Measurements from ENCODE around the gene ARHGAP4. TPM values are rescaled to one million over a fixed set of nuclear protein-coding genes. Genes with fewer than 3 reads are reported as not detected.

ARHGAP4 gene
- total RNA-seq, 4 donors from 2014 or later = 44.9 to 52.4 (median 49.9) TPM

- peak; percentile 46 for DNase-seq
- peak overlapping the region; percentile 94 to 100 (median 98) for H3K27ac ChIP-seq
- H3K4me1 ChIP-seq = peaks cover 11 to 47% (median 39%) of the 10 kb centered on the region in 4 donors
- no peaks in the 10 kb centered on the region for H3K36me3 ChIP-seq
- TF ChIP-seq CTCF (IDR thresholded peaks at IDR 0.05) (no peak), EP300 (IDR thresholded peaks at IDR 0.05; ENCODE audit: low read depth) (no peak), POLR2A (IDR thresholded peaks at IDR 0.05) (no peak), POLR2AphosphoS5 (IDR thresholded peaks at IDR 0.05) (no peak)
- peak overlapping the region in 3 of 4 donors; percentile 63 to 91 (median 83) for H3K4me3 ChIP-seq
- whole genome bisulfite sequencing, 2 donors (ENCODE audit: low coverage in 1 of 2) = 49% methylated on average over 12 of the region's 12 CpGs; no CpG with 5 or more reads in 1 of the 2 donors
- intact Hi-C loops (cut with DNase I; ENCODE audit: low total_unique reads) (no loop called here), in situ Hi-C loops (cut with MboI; ENCODE audit: low pct_ligation_motif_present in 1 of 4, low pct_unique_long_range_greater_than_20kb in 1 of 4, low sequenced_read_pairs in 3 of 4) (loop anchor here in 2 of 4 donors (25.0 kb wide), 2 partner anchors 206 to 569 kb away; partner anchors contain the start of genes G6PD (in 1 of the 2), IKBKG (in 1 of the 2) and PLXNB3 (in 1 of the 2))
- no peaks in the 10 kb centered on the region for H3K27me3 ChIP-seq
- no peaks in the 10 kb centered on the region for H3K9me3 ChIP-seq
Observed at GRCh38 chrX:153968754-153969124, 42.7 kb upstream of the ARHGAP4 start.

GRCh38 chrX:153968255-153968654 lies 42.2 kb upstream of the ARHGAP4 start:
- peak overlapping the region in 1 of 4 donors; percentile 91 for H3K4me3 ChIP-seq
- no peak for DNase-seq
- TF ChIP-seq POLR2A (IDR thresholded peaks at IDR 0.05) = no peak
- no peak for TF ChIP-seq CTCF (IDR thresholded peaks at IDR 0.05)
- no peak for TF ChIP-seq POLR2AphosphoS5 (IDR thresholded peaks at IDR 0.05)
- TF ChIP-seq EP300 (IDR thresholded peaks at IDR 0.05; ENCODE audit: low read depth) = no peak
- peak overlapping the region; percentile 94 to 100 (median 98) for H3K27ac ChIP-seq
- H3K36me3 ChIP-seq = no peaks in the 10 kb centered on the region
- no peaks in the 10 kb centered on the region for H3K9me3 ChIP-seq
- 60% methylated on average over 9 of the region's 9 CpGs; no CpG with 5 or more reads in 1 of the 2 donors for WGBS, 2 donors (ENCODE audit: low coverage in 1 of 2)
- H3K4me1 ChIP-seq = peaks cover 11 to 42% (median 34%) of the 10 kb centered on the region in 4 donors
- H3K27me3 ChIP-seq = no peaks in the 10 kb centered on the region
- in situ Hi-C loops (cut with MboI; ENCODE audit: low pct_ligation_motif_present in 1 of 4, low pct_unique_long_range_greater_than_20kb in 1 of 4, low sequenced_read_pairs in 3 of 4) (loop anchor here in 2 of 4 donors (25.0 kb wide), 2 partner anchors 206 to 569 kb away; partner anchors contain the start of genes G6PD (in 1 of the 2), IKBKG (in 1 of the 2) and PLXNB3 (in 1 of the 2)), intact Hi-C loops (cut with DNase I; ENCODE audit: low total_unique reads) (no loop called here)

GRCh38 chrX:153967536-153968224 lies 41.6 kb upstream of the ARHGAP4 start:
- WGBS, 2 donors (ENCODE audit: low coverage in 1 of 2) = 73% methylated on average over 16 of the region's 16 CpGs; no CpG with 5 or more reads in 1 of the 2 donors
- no peak overlapping the region for H3K4me3 ChIP-seq
- intact Hi-C loops (cut with DNase I; ENCODE audit: low total_unique reads) = no loop called here
- peaks cover 11 to 42% (median 33%) of the 10 kb centered on the region in 4 donors for H3K4me1 ChIP-seq
- no peak for TF ChIP-seq POLR2A (IDR thresholded peaks at IDR 0.05)
- TF ChIP-seq POLR2AphosphoS5 (IDR thresholded peaks at IDR 0.05) = no peak
- no peak for TF ChIP-seq EP300 (IDR thresholded peaks at IDR 0.05; ENCODE audit: low read depth)
- TF ChIP-seq CTCF (IDR thresholded peaks at IDR 0.05) = no peak
- H3K36me3 ChIP-seq = no peaks in the 10 kb centered on the region
- no peaks in the 10 kb centered on the region for H3K9me3 ChIP-seq
- no peaks in the 10 kb centered on the region for H3K27me3 ChIP-seq
- no peak for DNase-seq
- in situ Hi-C loops (cut with MboI; ENCODE audit: low pct_ligation_motif_present in 1 of 4, low pct_unique_long_range_greater_than_20kb in 1 of 4, low sequenced_read_pairs in 3 of 4) = loop anchor here in 2 of 4 donors (25.0 kb wide), 2 partner anchors 205 to 570 kb away; partner anchors contain the start of genes G6PD (in 1 of the 2), IKBKG (in 1 of the 2) and PLXNB3 (in 1 of the 2)
- H3K27ac ChIP-seq = peak overlapping the region; percentile 94 to 100 (median 98)

- intact Hi-C loops (cut with DNase I; ENCODE audit: low total_unique reads) = no loop called here
- in situ Hi-C loops (cut with MboI; ENCODE audit: low pct_ligation_motif_present in 1 of 4, low pct_unique_long_range_greater_than_20kb in 1 of 4, low sequenced_read_pairs in 3 of 4) = loop anchor here in 2 of 4 donors (25.0 kb wide), 2 partner anchors 205 to 570 kb away; partner anchors contain the start of genes G6PD (in 1 of the 2), IKBKG (in 1 of the 2) and PLXNB3 (in 1 of the 2)
Observed at GRCh38 chrX:153966841-153967535, 40.9 kb upstream of the ARHGAP4 start.

More at GRCh38 chrX:153966841-153967535, 40.9 kb upstream of the ARHGAP4 start:
- no peaks in the 10 kb centered on the region for H3K9me3 ChIP-seq
- H3K36me3 ChIP-seq = peaks cover 0 to 2% (median 0%) of the 10 kb centered on the region in 4 donors
- 79% methylated on average over 14 of the region's 14 CpGs; no CpG with 5 or more reads in 1 of the 2 donors for WGBS, 2 donors (ENCODE audit: low coverage in 1 of 2)
- DNase-seq = no peak
- H3K4me1 ChIP-seq = peaks cover 11 to 42% (median 33%) of the 10 kb centered on the region in 4 donors
- H3K27ac ChIP-seq = peak overlapping the region; percentile 94 to 100 (median 98)
- no peak for TF ChIP-seq POLR2A (IDR thresholded peaks at IDR 0.05)
- no peak for TF ChIP-seq CTCF (IDR thresholded peaks at IDR 0.05)
- no peak for TF ChIP-seq POLR2AphosphoS5 (IDR thresholded peaks at IDR 0.05)
- no peak for TF ChIP-seq EP300 (IDR thresholded peaks at IDR 0.05; ENCODE audit: low read depth)
- H3K4me3 ChIP-seq = no peak overlapping the region
- H3K27me3 ChIP-seq = no peaks in the 10 kb centered on the region
